Measurements from ENCODE around the gene IFT20.
A peak's percentile ranks its signal among the peaks of the same experiment; 100 is the strongest.

The IFT20 gene, protein sequence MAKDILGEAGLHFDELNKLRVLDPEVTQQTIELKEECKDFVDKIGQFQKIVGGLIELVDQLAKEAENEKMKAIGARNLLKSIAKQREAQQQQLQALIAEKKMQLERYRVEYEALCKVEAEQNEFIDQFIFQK

GRCh38 chr17:28335201-28335958, at the start of gene IFT20, which contains the start of gene TNFAIP1:
TSS of gene IFT20 (minus strand) at chr17:28335472. CDS start at chr17:28331985, 3,487 bp downstream.
TSS of gene TNFAIP1 (plus strand) at chr17:28335761. CDS start at chr17:28339522, 3,761 bp downstream.
- DNase-seq: peak; percentile 99 to 100
- Histone ChIP-seq H3K27me3 (no peaks in the 10 kb centered on the region), H3K27ac (peak within 1 kb of the TSS; percentile 92 to 94), H3K9me3 (no peaks in the 10 kb centered on the region), H3K4me1 (peaks cover 0 to 48% (median 41%) of the 10 kb centered on the region in 4 donors), H3K36me3 (peaks cover 16 to 33% (median 20%) of the 10 kb centered on the region in 3 donors), H3K4me3 (peak within 1 kb of the TSS; percentile 68 to 89)
- intact Hi-C loops (cut with DNase I; ENCODE audit: low total_unique reads): loop anchor here (5.0 to 10.0 kb wide), 3 partner anchors 291 to 959 kb away; partner anchors contain the start of genes NLK, NUFIP2 and PHF12
- TF ChIP-seq, protein P1, sequence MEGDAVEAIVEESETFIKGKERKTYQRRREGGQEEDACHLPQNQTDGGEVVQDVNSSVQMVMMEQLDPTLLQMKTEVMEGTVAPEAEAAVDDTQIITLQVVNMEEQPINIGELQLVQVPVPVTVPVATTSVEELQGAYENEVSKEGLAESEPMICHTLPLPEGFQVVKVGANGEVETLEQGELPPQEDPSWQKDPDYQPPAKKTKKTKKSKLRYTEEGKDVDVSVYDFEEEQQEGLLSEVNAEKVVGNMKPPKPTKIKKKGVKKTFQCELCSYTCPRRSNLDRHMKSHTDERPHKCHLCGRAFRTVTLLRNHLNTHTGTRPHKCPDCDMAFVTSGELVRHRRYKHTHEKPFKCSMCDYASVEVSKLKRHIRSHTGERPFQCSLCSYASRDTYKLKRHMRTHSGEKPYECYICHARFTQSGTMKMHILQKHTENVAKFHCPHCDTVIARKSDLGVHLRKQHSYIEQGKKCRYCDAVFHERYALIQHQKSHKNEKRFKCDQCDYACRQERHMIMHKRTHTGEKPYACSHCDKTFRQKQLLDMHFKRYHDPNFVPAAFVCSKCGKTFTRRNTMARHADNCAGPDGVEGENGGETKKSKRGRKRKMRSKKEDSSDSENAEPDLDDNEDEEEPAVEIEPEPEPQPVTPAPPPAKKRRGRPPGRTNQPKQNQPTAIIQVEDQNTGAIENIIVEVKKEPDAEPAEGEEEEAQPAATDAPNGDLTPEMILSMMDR (IDR thresholded peaks at IDR 0.05): peak in 1 of 2 experiments; percentile 8

DNA sequence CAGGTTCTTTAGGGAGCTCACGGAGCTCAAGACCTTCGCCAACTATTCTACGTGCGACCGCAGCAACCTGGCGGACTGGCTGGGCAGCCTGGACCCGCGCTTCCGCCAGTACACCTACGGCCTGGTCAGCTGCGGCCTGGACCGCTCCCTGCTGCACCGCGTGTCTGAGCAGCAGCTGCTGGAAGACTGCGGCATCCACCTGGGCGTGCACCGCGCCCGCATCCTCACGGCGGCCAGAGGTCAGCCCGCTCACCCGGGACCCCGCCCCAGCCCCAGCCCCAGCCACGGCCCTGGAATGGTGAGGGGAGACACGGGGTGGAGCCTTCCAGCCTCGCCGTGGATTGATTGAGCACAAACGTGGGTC, 49.7 kb upstream of the IFT20 start:
- Histone ChIP-seq H3K4me1 (peaks cover 0 to 4% (median 0%) of the 10 kb centered on the region in 4 donors), H3K9me3 (no peaks in the 10 kb centered on the region), H3K36me3 (peaks cover 22 to 67% (median 31%) of the 10 kb centered on the region in 3 donors), H3K4me3 (peak overlapping the region; percentile 40 to 51), H3K27me3 (no peaks in the 10 kb centered on the region), H3K27ac (no peak overlapping the region)
- TF ChIP-seq, protein P1 (IDR thresholded peaks at IDR 0.05): no peak
- intact Hi-C loops (cut with DNase I; ENCODE audit: low total_unique reads): no loop called here
- no peak for DNase-seq

- intact Hi-C loops (cut with DNase I; ENCODE audit: low total_unique reads): no loop called here
Measured at GRCh38 chr17:28384281-28385036, 49.2 kb upstream of the IFT20 start.

DNA sequence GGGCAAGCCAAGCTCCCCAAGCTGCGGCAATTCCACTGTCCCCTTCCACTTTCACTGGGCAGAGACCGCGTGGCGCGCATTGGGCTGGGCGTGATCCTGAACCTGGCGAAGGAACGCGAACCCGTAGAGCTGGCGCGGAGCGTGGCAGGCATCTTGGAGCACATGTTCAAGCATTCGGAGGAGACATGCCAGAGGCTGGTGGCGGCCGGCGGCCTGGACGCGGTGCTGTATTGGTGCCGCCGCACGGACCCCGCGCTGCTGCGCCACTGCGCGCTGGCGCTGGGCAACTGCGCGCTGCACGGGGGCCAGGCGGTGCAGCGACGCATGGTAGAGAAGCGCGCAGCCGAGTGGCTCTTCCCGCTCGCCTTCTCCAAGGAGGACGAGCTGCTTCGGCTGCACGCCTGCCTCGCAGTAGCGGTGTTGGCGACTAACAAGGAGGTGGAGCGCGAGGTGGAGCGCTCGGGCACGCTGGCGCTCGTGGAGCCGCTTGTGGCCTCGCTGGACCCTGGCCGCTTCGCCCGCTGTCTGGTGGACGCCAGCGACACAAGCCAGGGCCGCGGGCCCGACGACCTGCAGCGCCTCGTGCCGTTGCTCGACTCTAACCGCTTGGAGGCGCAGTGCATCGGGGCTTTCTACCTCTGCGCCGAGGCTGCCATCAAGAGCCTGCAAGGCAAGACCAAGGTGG, 46.0 kb upstream of the IFT20 start:
- intact Hi-C loops (cut with DNase I; ENCODE audit: low total_unique reads): no loop called here
- Histone ChIP-seq H3K36me3 (peaks cover 0 to 45% (median 9%) of the 10 kb centered on the region in 3 donors), H3K9me3 (no peaks in the 10 kb centered on the region), H3K4me3 (no peak overlapping the region), H3K4me1 (peaks cover 0 to 4% (median 0%) of the 10 kb centered on the region in 4 donors), H3K27ac (no peak overlapping the region), H3K27me3 (no peaks in the 10 kb centered on the region)
- TF ChIP-seq, protein P1 (IDR thresholded peaks at IDR 0.05): no peak
- DNase-seq: no peak

More at GRCh38 chr17:28384281-28385036, 49.2 kb upstream of the IFT20 start:
- DNase-seq: peak; percentile 49 to 80
- Histone ChIP-seq H3K36me3 (peaks cover 18 to 61% (median 25%) of the 10 kb centered on the region in 3 donors), H3K4me1 (peaks cover 0 to 4% (median 0%) of the 10 kb centered on the region in 4 donors), H3K4me3 (peak overlapping the region; percentile 40 to 51), H3K27ac (no peak overlapping the region), H3K9me3 (no peaks in the 10 kb centered on the region), H3K27me3 (no peaks in the 10 kb centered on the region)
- TF ChIP-seq, protein P1 (IDR thresholded peaks at IDR 0.05): no peak
